Mesothelial cell of epicardium (in vitro differentiated cells): Measurements from ENCODE around the gene SMG7. TPM values are rescaled to one million over a fixed set of nuclear protein-coding genes. Genes with fewer than 3 reads are reported as not detected.

Experiments
- DNase-seq, 2 experiments: peaks; one replicate each; pipeline ENCODE4 v3.0.0; 2021; ENCODE audit warnings: low spot score in 2 of 2; ENCODE audit not compliant: unreplicated experiment in 2 of 2
- H3K27ac Mint-ChIP-seq: 2 replicates; pipeline ENCODE4 v1.8.0; 2021; ENCODE audit warnings: mixed read lengths
- H3K27me3 Mint-ChIP-seq: 2 replicates; pipeline ENCODE4 v1.8.0; 2021; ENCODE audit warnings: low read depth, mixed read lengths
- H3K36me3 Mint-ChIP-seq: 2 replicates; pipeline ENCODE4 v1.8.0; 2021; ENCODE audit warnings: mixed read lengths
- H3K4me1 Mint-ChIP-seq: 2 replicates; pipeline ENCODE4 v1.8.0; 2021; ENCODE audit warnings: mixed read lengths
- H3K4me3 Mint-ChIP-seq: 2 replicates; pipeline ENCODE4 v1.8.0; 2021; ENCODE audit warnings: mild to moderate bottlenecking, moderate library complexity, mixed read lengths
- H3K9me3 Mint-ChIP-seq: 2 replicates; pipeline ENCODE4 v1.8.0; 2021; ENCODE audit warnings: mixed read lengths
- CTCF ChIP-seq: fragments of 200-600 bp; sonication (generic); IDR thresholded peaks from one replicate; pipeline ENCODE4 v1.5.0; 2021; ENCODE audit warnings: antibody characterized with exemption; ENCODE audit not compliant: unreplicated experiment
- total RNA-seq: library from RNA; stranded (reverse); gene quantifications from 3 replicates; pipeline ENCODE4 v1.2.1, GENCODE V29; 2021

The SMG7 gene
- total RNA-seq, 1 donor from 2014 or later: 60.6 TPM

GRCh38 chr1:183514235-183514634, 41.9 kb downstream of the SMG7 start:
- Mint-ChIP-seq H3K4me1 (peaks cover 12% of the 10 kb centered on the region), H3K4me3 (no peak overlapping the region), H3K27me3 (no peaks in the 10 kb centered on the region), H3K9me3 (no peaks in the 10 kb centered on the region), H3K27ac (no peak overlapping the region), H3K36me3 (peaks cover 8% of the 10 kb centered on the region)
- no peak for TF ChIP-seq CTCF
- DNase-seq: no peak

- Mint-ChIP-seq H3K9me3 (no peaks in the 10 kb centered on the region), H3K36me3 (peaks cover 12% of the 10 kb centered on the region), H3K27me3 (no peaks in the 10 kb centered on the region), H3K4me1 (peaks cover 12% of the 10 kb centered on the region), H3K4me3 (no peak overlapping the region), H3K27ac (peak overlapping the region; percentile 19)
- TF ChIP-seq CTCF: no peak
- DNase-seq: no peak
These were observed 42.8 kb downstream of the SMG7 start for GRCh38 chr1:183515002-183515689.

- no peak for TF ChIP-seq CTCF
- no peak for DNase-seq
- no peaks in the 10 kb centered on the region for H3K27me3 Mint-ChIP-seq
- no peaks in the 10 kb centered on the region for H3K9me3 Mint-ChIP-seq
- H3K4me1 Mint-ChIP-seq: peaks cover 12% of the 10 kb centered on the region
- peaks cover 22% of the 10 kb centered on the region for H3K36me3 Mint-ChIP-seq
- H3K27ac Mint-ChIP-seq: no peak overlapping the region
- no peak overlapping the region for H3K4me3 Mint-ChIP-seq
These were observed 44.4 kb downstream of the SMG7 start for GRCh38 chr1:183516725-183517124.

- no peak for DNase-seq
- TF ChIP-seq CTCF: no peak
- H3K4me1 Mint-ChIP-seq: peaks cover 12% of the 10 kb centered on the region
- H3K27me3 Mint-ChIP-seq: no peaks in the 10 kb centered on the region
- no peak overlapping the region for H3K27ac Mint-ChIP-seq
- peaks cover 25% of the 10 kb centered on the region for H3K36me3 Mint-ChIP-seq
- no peak overlapping the region for H3K4me3 Mint-ChIP-seq
- no peaks in the 10 kb centered on the region for H3K9me3 Mint-ChIP-seq
These were observed 45.1 kb downstream of the SMG7 start for GRCh38 chr1:183517401-183517800.

GRCh38 chr1:183520379-183520778, 48.1 kb downstream of the SMG7 start:
- TF ChIP-seq CTCF: no peak
- DNase-seq: no peak
- peaks cover 36% of the 10 kb centered on the region for H3K36me3 Mint-ChIP-seq
- H3K9me3 Mint-ChIP-seq: no peaks in the 10 kb centered on the region
- H3K27ac Mint-ChIP-seq: no peak overlapping the region
- no peaks in the 10 kb centered on the region for H3K27me3 Mint-ChIP-seq
- H3K4me1 Mint-ChIP-seq: no peaks in the 10 kb centered on the region
- no peak overlapping the region for H3K4me3 Mint-ChIP-seq
